HG02973 (cell line): ENCODE data around the gene KANK4.
"Not testable (repeated sequence)": the region's sequence is repeated elsewhere in the genome, so short reads cannot be mapped to it uniquely, and the experiment has no call there.

Experiments used
- ATAC-seq: cut with Tn5 transposase; IDR thresholded peaks from one replicate; pipeline ENCODE4 v1.9.1; 2021; ENCODE audit warnings: moderate library complexity; ENCODE audit not compliant: unreplicated experiment

Gene KANK4

DNA sequence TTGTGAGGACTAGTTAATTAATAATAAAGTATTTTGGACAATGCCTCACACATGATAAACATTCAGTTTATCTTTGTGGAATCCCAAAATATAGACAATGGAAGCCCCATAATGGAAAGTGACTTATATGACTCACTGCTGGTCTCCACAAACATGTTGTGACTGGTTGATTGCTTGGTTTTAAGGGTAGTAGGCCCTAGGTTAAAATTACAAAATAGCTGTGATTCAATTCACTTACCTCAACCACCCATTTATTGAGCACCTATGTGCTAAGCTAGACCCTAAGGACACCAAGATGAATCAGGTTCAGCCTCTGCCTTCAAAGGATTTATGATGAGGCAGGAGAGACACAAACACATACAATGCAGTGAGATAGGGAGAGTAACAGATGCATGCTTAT is 42.4 kb downstream of the KANK4 start:
- no peak for ATAC-seq

DNA sequence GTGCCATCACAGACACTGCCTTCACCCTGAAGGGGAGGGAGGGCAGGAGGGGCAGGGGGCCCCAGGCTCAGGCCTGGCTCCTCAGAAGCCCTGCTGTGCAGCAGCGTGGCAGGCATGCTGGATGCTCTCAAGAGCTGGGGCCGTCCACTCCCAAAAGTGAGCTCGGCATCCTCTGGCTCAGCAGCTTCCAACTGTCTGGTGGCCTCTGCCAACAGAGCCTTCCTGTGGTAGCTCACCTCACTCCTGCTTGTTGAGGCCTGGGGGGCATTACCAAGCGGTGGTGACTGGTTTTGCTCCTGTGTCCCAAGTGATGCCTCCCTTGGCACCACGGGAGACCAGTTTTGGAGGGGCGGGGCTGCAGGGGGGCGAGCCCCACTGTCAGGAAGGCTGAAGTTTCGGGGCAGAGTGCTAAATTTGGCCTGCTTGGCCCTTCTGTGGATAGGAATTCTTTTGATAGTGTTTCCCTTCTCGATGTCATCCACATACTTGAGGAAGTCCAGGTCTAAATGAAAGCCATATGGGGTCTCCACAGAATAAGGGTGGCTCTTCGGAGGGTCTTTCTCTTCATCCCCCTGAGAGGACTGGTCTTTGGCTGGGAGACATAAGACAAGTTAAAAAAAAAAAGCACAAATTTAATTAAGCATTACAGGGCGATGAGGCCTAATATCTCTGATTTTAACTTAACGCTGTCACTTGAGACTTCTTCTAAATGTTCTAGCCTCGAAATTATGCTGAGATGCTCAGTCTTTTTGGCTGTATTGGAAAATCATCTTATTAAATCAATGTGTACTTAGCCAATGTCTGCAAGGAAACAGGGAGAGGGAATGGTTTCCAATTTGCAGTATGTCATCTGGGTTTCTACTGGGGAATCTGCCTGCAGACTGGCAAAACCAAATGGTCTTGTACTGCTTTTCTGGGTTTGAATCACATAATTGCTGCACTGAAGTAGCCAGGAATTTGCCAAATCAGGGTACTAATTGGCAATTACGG is 44.4 kb downstream of the KANK4 start:
- ATAC-seq, result no peak

DNA sequence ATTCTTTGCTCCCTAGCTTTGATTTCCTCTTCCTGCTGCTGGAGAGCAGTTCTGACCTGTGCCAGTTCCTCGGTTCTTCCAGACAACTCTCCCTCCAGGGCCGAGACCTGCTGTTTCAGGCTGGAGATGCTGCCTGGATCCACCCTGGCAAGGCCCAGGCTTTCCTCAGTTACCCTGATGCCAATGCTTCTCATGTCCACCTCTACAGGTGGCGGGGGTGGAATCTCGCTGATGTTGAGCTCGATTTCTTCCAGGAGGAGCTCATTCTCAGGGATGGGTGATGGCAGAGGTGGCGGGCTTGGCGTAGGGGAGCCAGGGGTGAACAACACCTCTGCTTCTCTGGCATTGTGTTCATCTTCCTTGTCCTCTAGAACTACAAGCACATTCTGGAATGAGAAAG is 45.3 kb downstream of the KANK4 start:
- no peak for ATAC-seq

DNA sequence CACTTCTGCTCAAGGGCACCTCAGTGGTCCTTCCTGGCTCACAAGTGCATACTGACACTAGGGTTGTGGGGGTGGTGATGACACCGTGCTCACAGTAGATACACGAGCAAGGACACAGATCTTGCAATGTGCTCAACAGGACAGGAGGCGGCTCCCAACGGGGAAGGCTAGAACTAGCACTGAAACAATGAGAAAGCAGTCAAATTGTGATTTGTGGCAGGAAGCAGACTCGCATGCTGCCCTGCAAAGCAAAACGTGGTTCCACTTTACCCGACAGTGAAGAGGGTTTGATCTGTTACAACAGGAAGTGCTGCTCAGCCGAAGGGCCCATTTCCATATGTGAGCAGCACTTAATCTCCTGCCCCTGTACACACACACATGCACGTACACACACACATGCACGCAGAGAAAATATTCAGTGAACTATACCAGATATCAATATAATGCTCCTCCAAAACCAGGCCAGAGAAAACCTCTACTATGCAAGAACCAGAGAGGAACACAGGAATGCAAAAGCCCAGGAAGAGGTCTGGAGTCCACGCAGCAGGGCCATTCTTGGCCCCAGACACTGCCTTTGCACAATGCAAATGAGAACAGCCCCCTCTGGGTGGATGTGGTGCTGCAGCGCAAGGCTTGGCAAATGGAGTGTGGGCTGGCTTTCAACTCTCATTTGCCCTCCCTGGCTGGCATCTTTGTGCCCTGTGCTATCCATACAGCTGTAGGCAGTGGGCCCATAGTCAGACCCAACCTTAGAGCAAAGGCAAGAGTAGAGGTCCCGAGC is 47.1 kb downstream of the KANK4 start:
- ATAC-seq, result peak; percentile 76

DNA sequence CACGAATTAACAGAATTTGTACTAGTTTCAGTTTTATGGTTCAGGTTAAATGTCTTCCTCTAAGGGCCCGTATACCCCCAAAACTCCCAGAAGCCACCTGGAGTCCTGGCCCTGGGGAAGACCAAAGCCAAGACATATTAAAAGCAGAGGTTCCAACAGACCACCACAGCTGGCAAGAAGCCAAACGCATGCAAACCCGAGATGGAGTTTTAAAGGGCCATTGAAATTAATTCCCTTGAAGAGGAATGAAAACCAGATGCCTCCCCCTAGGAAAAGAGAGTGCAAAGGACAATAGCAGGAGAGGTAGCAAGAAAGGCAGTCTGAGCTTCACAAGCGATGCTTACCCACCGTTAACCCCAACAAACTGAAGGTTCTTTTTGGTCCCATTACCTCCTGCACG is 48.1 kb downstream of the KANK4 start:
- ATAC-seq, result no peak

DNA sequence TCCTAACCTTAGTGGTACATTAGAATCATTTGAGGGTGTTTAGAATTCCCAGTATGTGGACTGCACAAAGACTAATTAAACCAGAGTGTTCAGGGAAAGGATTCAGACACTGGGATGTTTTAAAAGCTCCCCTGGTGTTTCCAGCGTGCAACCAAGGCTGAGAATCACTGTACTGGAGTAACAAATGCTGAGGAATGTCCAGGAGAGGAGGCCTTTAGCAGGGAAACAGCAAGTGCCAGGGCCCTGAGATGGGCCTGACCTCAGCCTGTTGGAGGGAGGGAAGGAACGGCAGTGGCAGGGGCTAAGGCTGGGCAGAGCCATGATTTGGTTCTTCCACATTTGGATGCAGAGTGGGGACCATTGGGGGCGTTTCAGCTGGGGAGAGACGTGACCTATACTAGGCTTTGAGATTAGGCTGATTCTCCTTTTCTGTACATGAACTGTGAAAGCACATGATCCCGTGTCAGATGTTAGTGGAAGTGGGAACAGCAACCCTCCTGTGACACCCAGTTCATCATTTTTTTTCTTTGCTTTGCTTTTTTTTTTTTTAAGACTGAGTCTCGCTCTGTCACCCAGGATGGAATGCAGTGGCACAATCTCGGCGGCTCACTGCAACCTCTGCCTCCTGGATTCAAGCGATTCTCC is 49.3 kb downstream of the KANK4 start:
- no peak for ATAC-seq

DNA sequence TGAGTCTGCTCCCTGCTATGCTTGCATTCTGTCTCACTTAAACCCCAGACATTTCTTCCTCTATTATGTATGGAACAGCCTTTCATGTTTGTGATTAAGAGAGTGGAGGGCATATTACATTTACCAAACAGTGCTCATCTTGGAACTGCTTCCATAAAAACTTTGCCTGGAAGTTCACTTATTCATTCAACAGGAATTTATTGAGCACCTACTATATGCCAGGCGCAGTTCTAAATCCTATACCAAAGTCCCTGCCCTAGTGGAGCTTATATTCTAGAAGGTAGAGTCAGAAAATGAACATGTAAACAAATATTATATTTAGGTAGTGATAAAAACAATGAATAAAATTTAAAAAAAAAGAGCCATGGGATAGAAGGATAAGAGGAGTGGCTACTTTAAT is 49.8 kb downstream of the KANK4 start:
- no peak for ATAC-seq

DNA sequence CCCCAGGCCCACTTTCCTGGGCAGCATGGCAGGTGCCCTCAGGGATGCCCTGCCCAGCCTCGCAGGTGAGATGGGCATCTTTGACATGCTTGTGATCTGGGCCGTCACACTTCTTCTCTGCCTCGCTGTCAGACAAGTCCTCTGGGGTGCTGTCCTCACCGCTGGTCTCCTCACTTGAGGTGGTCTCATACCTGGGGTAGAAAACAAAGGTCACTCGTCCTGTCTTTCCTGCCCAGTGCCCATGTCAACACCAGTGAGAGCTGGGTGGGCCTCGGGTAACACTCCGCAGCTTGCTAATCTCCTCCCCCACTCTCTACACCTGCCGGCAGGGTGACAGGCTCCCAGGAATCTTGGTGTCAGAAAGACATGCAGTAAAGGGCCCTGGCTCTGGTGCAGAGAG is 50.9 kb downstream of the KANK4 start:
- no peak for ATAC-seq

DNA sequence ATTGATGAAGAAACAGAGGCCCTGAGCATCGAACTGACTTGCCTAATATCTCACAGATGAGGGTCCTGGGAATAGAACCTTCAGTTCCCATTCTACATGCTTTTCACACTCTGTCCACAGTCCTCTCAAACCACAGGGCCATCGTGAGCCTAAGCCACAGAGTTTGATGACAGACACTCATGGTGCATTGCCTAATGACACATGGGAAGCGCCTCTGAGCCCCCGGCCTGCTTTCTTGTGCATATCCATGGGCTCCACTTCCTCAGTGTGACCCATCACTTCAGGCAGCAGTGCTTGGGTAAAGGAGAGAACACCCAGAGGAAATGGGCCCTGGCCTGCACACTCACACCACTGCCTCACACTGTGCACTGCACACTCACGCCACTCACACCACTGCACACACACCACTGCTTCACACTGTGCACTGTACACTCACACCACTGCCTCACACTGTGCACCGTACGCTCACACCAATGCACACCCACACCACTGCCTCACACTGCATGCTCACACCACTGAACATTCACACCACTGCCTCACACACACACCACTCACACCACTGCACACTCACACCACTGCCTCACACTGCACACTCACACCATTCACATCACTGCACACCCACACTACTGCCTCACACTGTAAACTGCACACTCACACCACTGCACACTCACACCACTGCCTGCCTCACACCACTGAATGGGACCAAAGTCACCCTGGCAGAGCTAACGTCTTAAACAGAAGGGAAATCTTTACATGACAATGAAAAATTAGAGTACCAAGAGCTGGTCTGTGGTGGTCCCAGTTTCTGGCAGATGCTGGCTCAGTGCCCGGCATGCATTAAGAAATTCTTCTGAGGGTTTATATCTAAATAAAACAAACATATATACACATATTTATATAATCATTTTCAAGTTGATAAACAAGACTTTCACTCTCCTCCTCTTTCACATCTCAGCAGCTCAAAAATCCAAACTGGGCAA is 53.0 kb downstream of the KANK4 start:
- no peak for ATAC-seq

DNA sequence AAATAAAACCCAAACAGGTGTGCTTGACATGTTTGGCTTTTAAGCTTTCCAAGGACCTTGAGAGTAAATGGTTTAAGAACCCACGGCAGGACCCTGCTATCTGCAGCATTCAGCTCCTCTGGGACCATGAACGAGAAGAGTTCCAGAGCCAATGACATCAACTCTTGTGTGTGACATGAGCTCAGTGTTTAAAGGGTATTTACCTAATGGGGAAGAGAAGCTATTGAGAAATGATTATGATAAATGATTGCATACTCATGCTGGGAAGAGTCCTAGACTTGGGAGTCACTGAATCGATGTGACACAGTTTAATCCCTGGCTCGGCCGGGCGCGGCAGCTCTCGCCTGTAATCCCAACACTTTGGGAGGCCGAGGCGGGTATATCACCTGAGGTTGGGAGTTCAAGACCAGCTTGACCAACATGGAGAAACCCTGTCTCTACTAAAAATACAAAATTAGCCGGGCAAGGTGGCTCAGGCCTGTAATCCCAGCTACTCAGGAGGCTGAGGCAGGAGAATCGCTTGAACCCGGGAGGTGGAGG is 55.4 kb downstream of the KANK4 start:
- ATAC-seq, result no peak

DNA sequence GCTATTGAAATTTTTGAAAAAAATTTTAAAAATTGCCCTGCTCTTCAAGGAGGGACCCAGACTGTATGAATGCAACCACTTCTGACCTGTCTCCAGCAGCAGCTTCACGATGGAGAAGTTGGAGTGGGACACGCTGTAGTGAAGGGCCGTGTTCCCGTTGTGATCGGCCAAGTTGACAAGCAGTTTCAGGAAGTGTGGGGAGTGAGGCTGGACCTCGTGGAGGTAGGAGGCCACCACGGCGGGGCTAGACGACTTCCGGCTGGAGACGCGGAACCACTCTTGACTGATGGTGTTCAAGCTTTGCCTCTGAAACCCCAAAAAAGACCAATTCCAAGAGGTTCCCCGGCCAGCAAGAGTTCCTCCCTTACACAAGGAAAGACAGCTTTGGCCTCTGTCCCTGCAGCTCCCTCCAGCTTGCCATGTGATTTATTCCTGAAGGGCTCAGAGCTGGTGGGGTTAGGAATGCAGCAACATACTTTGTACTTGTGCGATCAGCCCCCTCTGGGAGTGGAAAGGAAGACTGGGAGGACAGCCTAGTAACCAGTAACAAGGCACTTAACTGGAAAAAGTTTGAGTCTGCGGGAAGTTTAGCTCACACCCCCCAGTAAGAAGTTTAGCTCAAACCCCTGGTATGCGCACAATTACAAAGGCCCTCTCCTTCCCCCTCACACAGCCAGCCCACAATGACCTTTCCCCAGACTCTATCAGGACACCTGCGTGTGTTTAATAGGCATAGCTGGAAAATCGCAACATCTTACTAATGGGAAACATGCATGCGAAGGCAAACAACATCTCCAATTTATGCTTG is 56.0 kb downstream of the KANK4 start:
- no peak for ATAC-seq

DNA sequence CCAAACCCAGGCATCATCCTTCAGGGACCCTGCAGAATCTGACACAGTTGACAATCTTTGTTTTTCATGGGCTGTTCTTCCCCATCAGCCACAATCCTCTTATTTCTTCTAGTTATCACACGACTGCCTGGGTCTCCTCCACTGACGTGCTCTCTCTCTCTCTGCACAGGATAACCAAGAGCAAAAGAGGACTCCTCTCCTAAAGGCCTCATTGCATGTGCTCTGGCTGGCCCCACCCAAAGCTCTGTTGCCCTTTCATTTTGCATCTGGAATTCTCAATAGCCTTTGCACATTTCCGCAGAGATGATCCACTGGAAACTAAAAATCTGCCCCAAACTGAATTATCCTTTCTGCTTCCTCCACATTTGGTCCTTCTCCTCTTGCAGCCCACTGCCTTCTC is 58.5 kb downstream of the KANK4 start:
- no peak for ATAC-seq

DNA sequence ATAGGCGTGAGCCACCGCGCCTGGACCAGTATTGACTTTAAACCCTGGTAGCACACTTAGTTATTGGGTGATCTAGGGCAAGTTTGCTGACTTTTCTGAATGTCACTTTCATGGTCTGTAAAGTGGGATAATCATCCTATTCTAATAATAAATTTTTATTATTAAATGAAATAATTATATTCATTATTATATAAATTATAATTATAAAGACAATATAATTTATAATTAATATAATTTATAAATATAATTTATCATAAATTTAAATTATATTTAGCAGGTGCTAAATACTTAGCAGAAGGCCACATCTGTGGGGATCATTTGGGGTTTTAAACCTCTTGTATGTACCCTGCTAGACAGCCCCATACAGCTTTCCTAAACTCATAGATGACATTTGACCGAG is 59.7 kb downstream of the KANK4 start:
- no peak for ATAC-seq

DNA sequence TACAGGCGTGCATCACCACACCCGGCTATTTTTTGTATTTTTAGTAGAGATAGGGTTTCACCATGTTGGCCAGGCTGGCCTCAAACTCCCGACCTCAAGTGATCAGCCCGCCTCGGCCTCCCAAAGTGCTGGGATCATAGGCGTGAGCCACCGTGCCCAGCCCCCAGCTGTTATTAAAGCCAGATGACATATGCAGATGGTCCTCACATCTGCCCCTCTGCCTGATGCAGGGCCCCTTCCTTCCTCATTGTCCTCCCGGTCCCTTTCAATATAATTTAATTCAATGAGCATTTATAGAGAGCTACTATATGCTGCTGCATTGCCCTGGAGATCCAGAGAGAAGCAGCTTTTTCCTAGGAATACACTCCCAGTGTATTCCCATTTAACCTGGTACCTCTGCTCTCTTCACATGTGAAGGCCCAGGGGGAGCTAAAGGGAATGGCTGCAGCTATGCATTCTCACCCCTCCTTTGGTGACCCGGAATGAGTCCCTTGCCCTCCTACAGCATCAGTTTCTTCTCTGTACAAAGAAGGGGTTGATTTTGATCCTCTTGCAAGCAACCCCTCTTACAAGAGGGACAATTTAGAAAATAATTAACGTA is 69.0 kb downstream of the KANK4 start:
- ATAC-seq, result no peak

DNA sequence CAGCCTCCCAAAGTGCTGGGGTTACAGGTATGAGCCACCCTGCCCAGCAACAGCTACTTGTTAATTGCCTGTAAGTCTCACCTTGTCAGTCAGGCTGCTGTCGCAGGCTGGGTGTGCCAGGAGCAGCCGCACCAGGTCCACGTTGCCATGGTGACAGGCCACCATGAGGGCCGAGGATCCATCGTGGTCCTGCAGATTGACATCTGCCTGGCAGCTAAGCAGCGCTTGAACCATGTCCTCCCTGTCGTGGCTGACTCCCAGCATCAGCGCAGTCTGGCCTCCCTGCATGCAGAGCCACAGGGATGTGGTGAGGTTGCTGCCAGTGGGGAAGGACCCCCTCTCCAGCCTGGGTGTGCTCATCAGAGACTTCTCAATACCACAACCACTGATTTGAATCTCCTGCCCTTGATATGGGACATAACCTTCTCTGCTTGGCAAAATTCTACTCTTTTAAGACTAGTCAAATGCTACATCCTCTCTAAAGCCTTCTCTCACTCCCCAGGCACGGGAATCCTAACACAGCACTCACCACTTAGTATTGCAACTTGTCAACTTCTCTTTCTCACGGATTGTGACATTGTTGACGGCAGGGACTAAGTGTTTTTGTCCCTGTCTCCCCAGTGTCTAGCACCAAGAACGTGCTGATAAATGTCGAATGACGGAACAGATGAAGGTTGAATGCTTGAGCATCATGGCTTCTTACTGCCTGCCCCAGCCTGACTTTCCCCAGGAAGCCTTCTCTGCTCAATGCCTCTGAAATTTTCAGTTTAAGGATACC is 71.7 kb downstream of the KANK4 start:
- no peak for ATAC-seq

DNA sequence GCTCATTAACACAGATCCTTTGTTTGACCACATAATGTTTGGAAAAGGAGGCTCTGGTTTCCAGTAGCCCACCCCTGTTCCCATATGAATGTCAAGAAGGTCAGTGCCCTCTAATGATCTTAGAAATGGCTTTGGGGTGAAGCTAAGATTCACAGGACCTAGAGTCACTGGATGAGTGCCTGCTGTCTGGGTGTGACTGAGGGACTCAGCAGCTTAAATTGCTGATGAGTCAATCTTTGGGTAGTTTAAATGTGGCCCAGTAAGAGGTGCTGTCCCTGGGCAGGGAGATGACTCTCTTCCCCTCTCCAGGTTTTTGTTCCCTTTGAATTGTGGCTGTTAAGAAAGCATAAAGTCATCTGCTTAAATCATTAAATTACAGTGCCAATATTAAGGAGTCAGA is 74.0 kb downstream of the KANK4 start:
- no peak for ATAC-seq

DNA sequence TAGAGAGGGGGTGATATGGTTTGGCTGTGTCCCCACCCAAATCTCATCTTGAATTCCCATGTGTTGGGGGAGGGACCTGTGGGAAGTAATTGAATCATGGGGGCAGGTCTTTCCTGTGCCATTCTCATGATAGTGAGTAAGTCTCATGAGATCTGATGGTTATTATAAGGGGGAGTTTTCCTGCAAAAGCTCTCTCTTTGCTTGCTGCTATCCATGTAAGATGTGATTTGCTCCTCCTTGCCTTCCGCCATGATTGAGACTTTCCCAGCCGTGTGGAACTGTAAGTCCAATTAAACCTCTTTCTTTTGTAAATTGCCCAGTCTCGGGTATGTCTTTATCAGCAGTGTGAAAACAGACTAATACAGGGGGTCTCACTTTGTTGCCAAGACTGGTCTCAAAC is 74.9 kb downstream of the KANK4 start:
- not testable (repeated sequence) for ATAC-seq
